H7 (cell line): ENCODE data around the gene RPS6KA1. TPM values are rescaled to one million over a fixed set of nuclear protein-coding genes. Genes with fewer than 3 reads are reported as not detected.

Experiments
- DNase-seq: peaks from one replicate; pipeline ENCODE4 v3.0.0; 2012
- H3K27me3 ChIP-seq: 2 replicates; pipeline ENCODE4 v1.6.0; 2011; ENCODE audit warnings: mild to moderate bottlenecking, low read length; ENCODE audit not compliant: control insufficient read depth, insufficient read depth
- H3K36me3 ChIP-seq: replicated peaks from 2 replicates; pipeline ENCODE4 v1.5.1; 2011; ENCODE audit warnings: low read length; ENCODE audit not compliant: control insufficient read depth, insufficient read depth
- H3K4me3 ChIP-seq: 2 replicates; pipeline ENCODE4 v1.5.1; 2011; ENCODE audit warnings: low read depth, mild to moderate bottlenecking, control low read depth, low read length, moderate library complexity; ENCODE audit not compliant: insufficient read depth
- total RNA-seq: library from RNA; depleted of rRNA; stranded (reverse); fragments of >200 nt; shearing (Covaris generic); gene quantifications from 2 replicates; pipeline ENCODE4 v1.2.3, GENCODE V29; 2014

The RPS6KA1 gene
- total RNA-seq, 1 experiment from 2014 or later: 121 TPM

- peaks cover 28% of the 10 kb centered on the region for H3K36me3 ChIP-seq
- H3K4me3 ChIP-seq: no peak overlapping the region
- DNase-seq: no peak
- no peaks in the 10 kb centered on the region for H3K27me3 ChIP-seq
Measured at GRCh38 chr1:26553942-26554682, 24.6 kb downstream of the RPS6KA1 start.

GRCh38 chr1:26554781-26555180 is 25.2 kb downstream of the RPS6KA1 start:
- Histone ChIP-seq H3K27me3 (no peaks in the 10 kb centered on the region), H3K36me3 (peaks cover 28% of the 10 kb centered on the region), H3K4me3 (no peak overlapping the region)
- no peak for DNase-seq

GRCh38 chr1:26555550-26555981 is 26.0 kb downstream of the RPS6KA1 start:
- DNase-seq: no peak
- H3K36me3 ChIP-seq: peaks cover 28% of the 10 kb centered on the region
- H3K4me3 ChIP-seq: no peak overlapping the region
- H3K27me3 ChIP-seq: no peaks in the 10 kb centered on the region

GRCh38 chr1:26556111-26556510 is 26.6 kb downstream of the RPS6KA1 start:
- no peak overlapping the region for H3K4me3 ChIP-seq
- DNase-seq: no peak
- no peaks in the 10 kb centered on the region for H3K27me3 ChIP-seq
- H3K36me3 ChIP-seq: peaks cover 32% of the 10 kb centered on the region

- H3K36me3 ChIP-seq: peaks cover 34% of the 10 kb centered on the region
- DNase-seq: no peak
- no peak overlapping the region for H3K4me3 ChIP-seq
- no peaks in the 10 kb centered on the region for H3K27me3 ChIP-seq
Measured at GRCh38 chr1:26557008-26557407, 27.4 kb downstream of the RPS6KA1 start.

- Histone ChIP-seq H3K4me3 (no peak overlapping the region), H3K36me3 (peaks cover 30% of the 10 kb centered on the region), H3K27me3 (no peaks in the 10 kb centered on the region)
- no peak for DNase-seq
Measured at GRCh38 chr1:26558685-26559048, 29.1 kb downstream of the RPS6KA1 start.

GRCh38 chr1:26560403-26560780 is 30.8 kb downstream of the RPS6KA1 start:
- Histone ChIP-seq H3K27me3 (no peaks in the 10 kb centered on the region), H3K4me3 (no peak overlapping the region), H3K36me3 (peaks cover 22% of the 10 kb centered on the region)
- no peak for DNase-seq

- no peak for DNase-seq
- no peak overlapping the region for H3K4me3 ChIP-seq
- H3K27me3 ChIP-seq: no peaks in the 10 kb centered on the region
- H3K36me3 ChIP-seq: peaks cover 22% of the 10 kb centered on the region
Measured at GRCh38 chr1:26570287-26570686, 40.7 kb downstream of the RPS6KA1 start.

GRCh38 chr1:26571381-26571780 is 41.8 kb downstream of the RPS6KA1 start:
- DNase-seq: no peak
- Histone ChIP-seq H3K4me3 (no peak overlapping the region), H3K27me3 (no peaks in the 10 kb centered on the region), H3K36me3 (peaks cover 22% of the 10 kb centered on the region)

GRCh38 chr1:26574018-26574417 is 44.5 kb downstream of the RPS6KA1 start:
- H3K4me3 ChIP-seq: no peak overlapping the region
- H3K36me3 ChIP-seq: peaks cover 22% of the 10 kb centered on the region
- no peaks in the 10 kb centered on the region for H3K27me3 ChIP-seq
- DNase-seq: no peak

- Histone ChIP-seq H3K27me3 (no peaks in the 10 kb centered on the region), H3K36me3 (peaks cover 22% of the 10 kb centered on the region), H3K4me3 (no peak overlapping the region)
- no peak for DNase-seq
Measured at GRCh38 chr1:26574719-26575251, 45.2 kb downstream of the RPS6KA1 start.

GRCh38 chr1:26575348-26575747 is 45.8 kb downstream of the RPS6KA1 start:
- Histone ChIP-seq H3K36me3 (peaks cover 22% of the 10 kb centered on the region), H3K27me3 (no peaks in the 10 kb centered on the region), H3K4me3 (no peak overlapping the region)
- no peak for DNase-seq

- no peaks in the 10 kb centered on the region for H3K27me3 ChIP-seq
- DNase-seq: no peak
- H3K4me3 ChIP-seq: no peak overlapping the region
- peaks cover 4% of the 10 kb centered on the region for H3K36me3 ChIP-seq
Measured at GRCh38 chr1:26578167-26578566, 48.6 kb downstream of the RPS6KA1 start.

- no peaks in the 10 kb centered on the region; the same call in 1 of the 2 replicates for H3K36me3 ChIP-seq
- H3K4me3 ChIP-seq: no peak overlapping the region
- DNase-seq: no peak
- H3K27me3 ChIP-seq: no peaks in the 10 kb centered on the region
Measured at GRCh38 chr1:26579681-26580111, 50.1 kb downstream of the RPS6KA1 start.

GRCh38 chr1:26580116-26580515 is 50.6 kb downstream of the RPS6KA1 start:
- Histone ChIP-seq H3K36me3 (no peaks in the 10 kb centered on the region; the same call in 1 of the 2 replicates), H3K4me3 (no peak overlapping the region), H3K27me3 (no peaks in the 10 kb centered on the region)
- no peak for DNase-seq
